GM23338 (cell line): ENCODE results near the gene DNAJA3. TPM values are rescaled to one million over a fixed set of nuclear protein-coding genes. Genes with fewer than 3 reads are reported as not detected.

Source experiments
- ATAC-seq: fragments of 200-7000 bp; cut with Tn5 transposase; 3 replicates; pipeline ENCODE4 v1.9.1; 2020
- DNase-seq: peaks from one replicate; pipeline ENCODE4 v3.0.0-alpha.2; 2015; ENCODE audit warnings: low spot score
- H2AFZ ChIP-seq: fragments of 200-600 bp; sonication (generic); 2 replicates; pipeline ENCODE4 v1.8.0; 2016; ENCODE audit warnings: antibody characterized with exemption, mild to moderate bottlenecking, moderate library complexity
- H3F3A ChIP-seq: fragments of 200-600 bp; sonication (generic); replicated peaks from 2 replicates; pipeline ENCODE4 v1.8.0; 2017; ENCODE audit warnings: antibody characterized with exemption, mixed run types, low read depth
- H3K27ac ChIP-seq: fragments of 200-600 bp; sonication (generic); 2 replicates; pipeline ENCODE4 v1.6.1; 2016; ENCODE audit warnings: low read depth
- H3K27me3 ChIP-seq: fragments of 200-600 bp; sonication (generic); 2 replicates; pipeline ENCODE4 v1.8.0; 2016; ENCODE audit warnings: mild to moderate bottlenecking, mixed run types, moderate library complexity; ENCODE audit not compliant: insufficient read depth
- H3K36me3 ChIP-seq: fragments of 200-600 bp; sonication (generic); 2 replicates; pipeline ENCODE4 v1.8.0; 2016; ENCODE audit warnings: mild to moderate bottlenecking; ENCODE audit not compliant: insufficient read depth
- H3K4me1 ChIP-seq: fragments of 200-600 bp; sonication (generic); 2 replicates; pipeline ENCODE4 v1.8.0; 2016; ENCODE audit warnings: mild to moderate bottlenecking, moderate library complexity; ENCODE audit not compliant: insufficient read depth
- H3K4me2 ChIP-seq: fragments of 200-600 bp; sonication (generic); 2 replicates; pipeline ENCODE4 v1.7.1; 2017; ENCODE audit warnings: mixed run types
- H3K4me3 ChIP-seq: fragments of 200-600 bp; sonication (generic); 2 replicates; pipeline ENCODE4 v1.6.1; 2016; ENCODE audit warnings: mixed run types
- H3K79me2 ChIP-seq: fragments of 200-600 bp; sonication (generic); replicated peaks from 2 replicates; pipeline ENCODE4 v1.8.0; 2017; ENCODE audit warnings: mild to moderate bottlenecking; ENCODE audit not compliant: insufficient read depth
- H3K9me2 ChIP-seq: fragments of 200-600 bp; sonication (generic); 2 replicates; pipeline ENCODE4 v1.8.0; 2017; ENCODE audit not compliant: insufficient read depth
- H4K20me1 ChIP-seq: fragments of 200-600 bp; sonication (generic); replicated peaks from 2 replicates; pipeline ENCODE4 v1.8.0; 2017; ENCODE audit warnings: mild to moderate bottlenecking; ENCODE audit not compliant: insufficient read depth
- H3K27ac Mint-ChIP-seq: 2 replicates; pipeline ENCODE4 v1.8.0; 2020; ENCODE audit warnings: inconsistent platforms, mild to moderate bottlenecking, moderate library complexity, mixed read lengths
- H3K27me3 Mint-ChIP-seq: 3 replicates; pipeline ENCODE4 v1.8.0; 2022; ENCODE audit warnings: low read depth, mild to moderate bottlenecking, moderate library complexity, mixed read lengths, inconsistent platforms; ENCODE audit not compliant: insufficient read depth, poor library complexity
- H3K36me3 Mint-ChIP-seq: 3 replicates; pipeline ENCODE4 v1.8.0; 2021; ENCODE audit warnings: low read depth, mild to moderate bottlenecking, inconsistent platforms, moderate library complexity, mixed read lengths
- H3K4me1 Mint-ChIP-seq: 3 replicates; pipeline ENCODE4 v1.8.0; 2020; ENCODE audit warnings: mild to moderate bottlenecking, inconsistent platforms, mixed read lengths
- H3K4me3 Mint-ChIP-seq: 3 replicates; pipeline ENCODE4 v1.8.0; 2021; ENCODE audit warnings: moderate library complexity, mild to moderate bottlenecking, inconsistent platforms, mixed read lengths
- H3K9me3 Mint-ChIP-seq: 3 replicates; pipeline ENCODE4 v1.8.0; 2020; ENCODE audit warnings: moderate library complexity, mild to moderate bottlenecking, inconsistent platforms, mixed read lengths
- CTCF ChIP-seq, 2 experiments: fragments of 200-600 bp in 1 of 2; sonication (generic) in 1 of 2; conservative IDR thresholded peaks; 2 replicates each; pipeline versions ENCODE4 v1.5.1 to v1.6.1; 2016 to 2017; ENCODE audit warnings: antibody characterized with exemption in 2 of 2, low read depth in 2 of 2, mild to moderate bottlenecking in 2 of 2, moderate library complexity in 1 of 2
- ETS1 ChIP-seq: IDR thresholded peaks from 2 replicates; pipeline ENCODE4 v1.6.1; 2016; ENCODE audit warnings: antibody characterized with exemption
- JUNB ChIP-seq: IDR thresholded peaks from one replicate; pipeline ENCODE4 v1.6.1; 2016; ENCODE audit warnings: antibody characterized with exemption; ENCODE audit not compliant: unreplicated experiment
- NANOG ChIP-seq: IDR thresholded peaks from 2 replicates; pipeline ENCODE4 v1.6.1; 2016; ENCODE audit warnings: antibody characterized with exemption, borderline replicate concordance
- POLR2AphosphoS5 ChIP-seq: IDR thresholded peaks from 2 replicates; pipeline ENCODE4 v1.6.1; 2016; ENCODE audit warnings: antibody characterized with exemption, low read depth
- REST ChIP-seq: IDR thresholded peaks from one replicate; pipeline ENCODE4 v1.6.1; 2018; ENCODE audit warnings: antibody characterized with exemption; ENCODE audit not compliant: unreplicated experiment
- STAT1 ChIP-seq: IDR thresholded peaks from one replicate; pipeline ENCODE4 v1.6.1; 2016; ENCODE audit warnings: antibody characterized with exemption; ENCODE audit not compliant: unreplicated experiment
- ZNF331 ChIP-seq: fragments of 250-450 bp; sonication (Bioruptor Pico); IDR thresholded peaks from 2 replicates; pipeline ENCODE4 v1.5.0; 2020; ENCODE audit warnings: low read depth, mild to moderate bottlenecking, moderate library complexity
- polyA plus RNA-seq: library from polyadenylated mRNA; unstranded; fragments of >200 nt; fragmentation: Nextera tagmentation; extraction: Ambion mirVana; gene quantifications from 2 replicates; pipeline ENCODE4 v1.2.1, GENCODE V29; 2016
- total RNA-seq: library from RNA; depleted of rRNA; stranded (reverse); fragments of >200 nt; shearing (Covaris generic); gene quantifications from 2 replicates; pipeline ENCODE4 v1.2.3, GENCODE V29; 2014

The DNAJA3 gene
- total and polyA plus RNA-seq, 2 experiments from 2014 or later, result 56.3 to 75.5 TPM

DNA sequence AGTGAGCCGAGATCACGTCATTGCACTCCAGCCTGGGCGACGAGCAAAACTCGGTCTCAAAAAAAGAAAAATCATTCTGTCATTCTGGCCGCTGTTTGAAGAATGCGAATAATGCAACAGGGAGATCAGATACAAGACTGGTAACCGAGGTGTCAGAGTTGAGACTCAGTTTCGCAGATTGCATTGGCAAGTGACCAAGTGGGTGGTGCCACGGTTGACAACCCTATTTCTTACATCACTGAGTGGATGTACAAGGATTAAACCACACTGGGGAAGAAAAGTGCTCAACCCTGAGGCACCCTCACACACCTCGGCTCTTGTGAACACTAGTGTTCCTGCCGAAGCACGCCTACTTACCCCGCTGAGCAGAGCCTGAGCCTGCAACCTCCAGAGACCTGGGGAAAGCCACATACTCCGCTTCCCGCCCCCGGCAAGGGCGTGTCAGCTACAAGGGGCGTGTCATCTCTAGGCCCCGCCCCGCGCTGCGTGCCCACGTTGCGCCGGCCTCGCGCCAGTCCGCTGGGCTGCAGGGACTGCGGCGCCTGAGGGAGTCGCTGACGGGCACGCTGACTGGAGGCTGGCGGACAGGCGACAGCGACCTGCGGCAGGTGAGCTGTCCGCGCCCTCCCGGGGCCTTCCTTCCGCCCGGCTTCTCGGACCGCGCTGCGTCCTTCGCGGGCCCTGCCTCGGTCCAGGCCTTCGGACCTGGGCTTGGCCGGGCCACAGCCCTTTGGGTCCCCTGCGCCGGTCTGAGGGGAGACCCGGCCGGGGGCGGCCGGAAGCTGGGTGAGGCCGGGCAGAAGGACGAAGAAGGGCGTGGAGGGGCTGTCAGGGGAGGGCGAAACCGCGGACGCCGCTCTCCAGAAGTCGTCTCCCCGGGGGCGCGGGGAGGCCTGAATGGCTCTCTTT is 50.5 kb downstream of the DNAJA3 start, which contains the start of gene HMOX2 (continued):
- TF ChIP-seq ETS1, result peak; percentile 50
- TF ChIP-seq POLR2AphosphoS5, result peak; percentile 97
- TF ChIP-seq STAT1, result no peak

DNA sequence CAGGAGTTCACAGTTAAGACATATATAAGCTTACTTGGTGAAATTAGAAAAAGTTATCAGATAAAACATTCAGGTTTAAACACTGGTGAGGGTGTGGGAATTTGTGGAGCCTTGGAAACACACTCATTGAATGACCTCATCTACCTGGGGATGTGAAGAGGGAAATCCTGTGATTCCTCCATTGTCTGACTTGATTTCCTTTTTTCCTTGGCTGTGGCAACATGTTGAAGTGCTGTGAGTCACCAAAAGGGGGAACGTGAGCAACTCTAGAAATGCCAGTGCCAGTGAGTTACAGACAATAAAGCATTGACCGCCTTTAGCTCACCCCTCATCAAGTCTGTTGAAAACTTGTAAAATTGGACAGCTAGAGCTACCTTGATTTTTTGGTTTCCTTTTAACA is 52.3 kb downstream of the DNAJA3 start:
- Histone ChIP-seq H3F3A (peaks cover 25% of the 10 kb centered on the region), H3K36me3 (peaks cover 6% of the 10 kb centered on the region; the same call in 1 of the 2 replicates), H3K27ac (no peak overlapping the region), H3K4me2 (no peak overlapping the region), H3K79me2 (peaks cover 54% of the 10 kb centered on the region), H3K4me1 (peaks cover 6% of the 10 kb centered on the region), H3K4me3 (no peak overlapping the region), H2AFZ (no peak overlapping the region), H4K20me1 (no peaks in the 10 kb centered on the region; the same call in 1 of the 2 replicates), H3K9me2 (no peaks in the 10 kb centered on the region), H3K27me3 (peaks cover 13% of the 10 kb centered on the region)
- Mint-ChIP-seq H3K36me3 (peaks cover 18% of the 10 kb centered on the region), H3K27ac (no peak overlapping the region), H3K27me3 (peaks cover 18% of the 10 kb centered on the region), H3K4me3 (peak overlapping the region; percentile 73), H3K4me1 (peaks cover 12% of the 10 kb centered on the region), H3K9me3 (peaks cover 18% of the 10 kb centered on the region)
- no peak for ATAC-seq
- peak; percentile 64 for DNase-seq
- TF ChIP-seq ZNF331 (CRISPR knock-in tag), result no peak
- TF ChIP-seq NANOG, result no peak
- TF ChIP-seq CTCF (conservative IDR thresholded peaks at IDR 0.05; ENCODE audit: low read depth in 2 of 2), result peak; percentile 32 to 37

DNA sequence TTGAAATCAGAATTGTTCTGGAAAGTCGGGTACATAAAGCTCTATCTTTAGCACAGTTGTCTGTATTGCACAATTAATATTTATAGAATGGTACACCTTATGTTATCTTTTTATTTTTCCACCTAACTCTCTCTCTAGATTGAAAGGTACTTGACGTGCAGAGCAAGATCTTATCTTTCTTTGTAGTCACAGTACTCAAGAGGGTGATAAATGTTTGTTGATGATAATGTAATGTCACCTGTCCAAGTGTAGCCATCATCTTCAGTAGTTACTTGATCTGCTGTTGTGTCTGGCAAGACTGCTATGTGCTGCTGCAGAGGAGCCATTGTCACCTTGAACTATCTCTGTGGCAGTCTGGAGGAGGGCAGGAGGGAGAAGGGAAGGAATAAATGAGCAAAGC is 55.9 kb downstream of the DNAJA3 start:
- Histone ChIP-seq H3K79me2 (peaks cover 44% of the 10 kb centered on the region), H3F3A (0 out of 2 replicates have a peak, but pooled peaks cover 10% of the 10 kb centered on the region), H3K4me1 (no peaks in the 10 kb centered on the region), H3K4me3 (no peak overlapping the region), H4K20me1 (no peaks in the 10 kb centered on the region; the same call in none of the 2 replicates), H2AFZ (no peak overlapping the region), H3K36me3 (no peaks in the 10 kb centered on the region), H3K4me2 (no peak overlapping the region), H3K27ac (no peak overlapping the region; the same call in 1 of the 2 replicates), H3K9me2 (no peaks in the 10 kb centered on the region), H3K27me3 (no peaks in the 10 kb centered on the region)
- DNase-seq (no peak), ATAC-seq (no peak)
- peaks cover 5% of the 10 kb centered on the region for H3K4me1 Mint-ChIP-seq
- peaks cover 7% of the 10 kb centered on the region; the same call in 2 of the 3 replicates for H3K36me3 Mint-ChIP-seq
- no peak overlapping the region for H3K27ac Mint-ChIP-seq
- no peaks in the 10 kb centered on the region for H3K27me3 Mint-ChIP-seq
- no peaks in the 10 kb centered on the region for H3K9me3 Mint-ChIP-seq
- H3K4me3 Mint-ChIP-seq, result no peak overlapping the region
- TF ChIP-seq NANOG (no peak), REST (no peak), ETS1 (no peak), JUNB (no peak), ZNF331 (CRISPR knock-in tag) (no peak)
